Keratinocyte (primary cell): ENCODE results near the gene RAX2. TPM values are rescaled to one million over a fixed set of nuclear protein-coding genes. Genes with fewer than 3 reads are reported as not detected.
"Not testable (repeated sequence)": the region's sequence is repeated elsewhere in the genome, so short reads cannot be mapped to it uniquely, and the experiment has no call there.

ENCODE experiments used
- DNase-seq: peaks from one replicate; pipeline ENCODE4 v3.0.0-alpha.2; 2011; ENCODE audit warnings: low read depth, missing footprints, low spot score
- FAIRE-seq: peaks from 2 replicates; lab custom pipeline; 2011; peaks lifted over from hg19 to GRCh38; lab: Jason Lieb, UNC
- H2AFZ ChIP-seq: 2 replicates; pipeline ENCODE4 v1.6.0; 2012; ENCODE audit warnings: low read length, control low read depth, inconsistent platforms; ENCODE audit not compliant: control insufficient read depth
- H3K27ac ChIP-seq: 2 replicates; pipeline ENCODE4 v1.5.1; 2011; ENCODE audit warnings: low read length; ENCODE audit not compliant: control insufficient read depth, insufficient read depth
- H3K27me3 ChIP-seq: 3 replicates; pipeline ENCODE4 v1.6.0; 2011; ENCODE audit warnings: low read length; ENCODE audit not compliant: control insufficient read depth, insufficient read depth; ENCODE audit errors: extremely low read depth
- H3K36me3 ChIP-seq, 2 experiments: 2 replicates in 1 of 2; 3 replicates in 1 of 2; pipeline ENCODE4 v1.5.1; 2011; ENCODE audit warnings: low read length in 2 of 2, mild to moderate bottlenecking in 1 of 2; ENCODE audit not compliant: control insufficient read depth in 2 of 2, insufficient read depth in 2 of 2; ENCODE audit errors: extremely low read depth in 1 of 2
- H3K4me1 ChIP-seq: 3 replicates; pipeline ENCODE4 v1.5.1; 2011; ENCODE audit warnings: low read length; ENCODE audit not compliant: control insufficient read depth, insufficient read depth; ENCODE audit errors: extremely low read depth
- H3K4me2 ChIP-seq: 3 replicates; pipeline ENCODE4 v1.6.0; 2011; ENCODE audit warnings: low read depth, low read length; ENCODE audit not compliant: control insufficient read depth, insufficient read depth; ENCODE audit errors: extremely low read depth
- H3K4me3 ChIP-seq, 3 experiments: fragments of 200-600 bp in 1 of 3; sonication (generic) in 1 of 3; 2 replicates in 2 of 3; 3 replicates in 1 of 3; pipeline ENCODE4 v1.5.1; 2011 to 2016; ENCODE audit warnings: low read length in 3 of 3, mild to moderate bottlenecking in 3 of 3, control low read depth in 2 of 3, inconsistent platforms in 1 of 3, low read depth in 1 of 3, mixed read lengths in 1 of 3, mixed run types in 1 of 3, moderate library complexity in 1 of 3; ENCODE audit not compliant: control insufficient read depth in 2 of 3, insufficient read depth in 2 of 3; ENCODE audit errors: extremely low read depth in 1 of 3
- H3K79me2 ChIP-seq: 2 replicates; pipeline ENCODE4 v1.6.0; 2012; ENCODE audit warnings: low read length; ENCODE audit not compliant: control insufficient read depth, insufficient read depth
- H3K9ac ChIP-seq: 3 replicates; pipeline ENCODE4 v1.6.0; 2011; ENCODE audit warnings: low read length; ENCODE audit not compliant: control insufficient read depth, insufficient read depth; ENCODE audit errors: extremely low read depth
- H3K9me1 ChIP-seq: 3 replicates; pipeline ENCODE4 v1.6.0; 2011; ENCODE audit warnings: low read length; ENCODE audit not compliant: control insufficient read depth, insufficient read depth; ENCODE audit errors: extremely low read depth
- H3K9me3 ChIP-seq: 2 replicates; pipeline ENCODE4 v1.5.1; 2012; ENCODE audit warnings: low read depth, low read length; ENCODE audit not compliant: control insufficient read depth
- H4K20me1 ChIP-seq: 3 replicates; pipeline ENCODE4 v1.6.0; 2011; ENCODE audit warnings: low read length; ENCODE audit not compliant: control insufficient read depth, insufficient read depth; ENCODE audit errors: extremely low read depth
- CTCF ChIP-seq, 3 experiments: IDR thresholded peaks in 1 of 3; conservative IDR thresholded peaks in 1 of 3; optimal IDR thresholded peaks in 1 of 3; 2 replicates in 2 of 3; 3 replicates in 1 of 3; pipeline versions ENCODE3 to v1.5.1; 2011; ENCODE audit warnings: low read length in 3 of 3, mild to moderate bottlenecking in 3 of 3, moderate library complexity in 2 of 3, control low read depth in 1 of 3, inconsistent platforms in 1 of 3; ENCODE audit not compliant: insufficient read depth in 2 of 3; ENCODE audit errors: extremely low read depth in 1 of 3
- EZH2 ChIP-seq: IDR thresholded peaks from one replicate; pipeline ENCODE4 v1.6.1; 2012; ENCODE audit warnings: inconsistent platforms, mild to moderate bottlenecking, low read length, moderate library complexity
- dilution Hi-C: fragments of 300-500 bp; cut with MboI; formaldehyde crosslinking; loops from one replicate; pipeline ENCODE4 v1.7.0; 2020; ENCODE audit warnings: low sequenced_read_pairs; ENCODE audit not compliant: extremely low pct_ligation_motif_present
- polyA plus RNA-seq, 5 experiments: library from polyadenylated mRNA; depleted of rRNA in 3 of 5; stranded (reverse) in 3 of 5; stranded (forward) in 1 of 5; unstranded in 1 of 5; fragments of >200 nt; gene quantifications; 1 replicate in 1 of 5; 2 replicates in 3 of 5; 3 replicates in 1 of 5; pipeline versions ENCODE4 v1.2.1 to v1.2.3, GENCODE V29; 2011 to 2012; ENCODE audit warnings: missing spikeins in 2 of 5, low read depth in 1 of 5, low replicate concordance in 1 of 5

The RAX2 gene
- polyA plus RNA-seq, 1 donor (not counting 4 experiments of a cell fraction or from before 2014, with no cell fraction given) = not detected

- H3K27ac ChIP-seq = no peak overlapping the region
- H3K9me1 ChIP-seq = no peaks in the 10 kb centered on the region
- FAIRE-seq = no peak
- H3K4me3 ChIP-seq = no peak overlapping the region
- no peak overlapping the region for H3K4me2 ChIP-seq
- H3K79me2 ChIP-seq = peaks cover 18% of the 10 kb centered on the region
- peaks cover 3% of the 10 kb centered on the region in 2 experiments for H3K36me3 ChIP-seq
- no peaks in the 10 kb centered on the region for H4K20me1 ChIP-seq
- no peaks in the 10 kb centered on the region for H3K27me3 ChIP-seq
- no peak for DNase-seq
- H3K9ac ChIP-seq = no peak overlapping the region
- H3K4me1 ChIP-seq = peaks cover 9% of the 10 kb centered on the region
- H3K9me3 ChIP-seq = no peaks in the 10 kb centered on the region
- dilution Hi-C loops = no loop called here
- H2AFZ ChIP-seq = no peak overlapping the region
- TF ChIP-seq CTCF (optimal IDR thresholded peaks at IDR 0.05 in 1 of 3, IDR thresholded peaks at IDR 0.05 in 1 of 3, conservative IDR thresholded peaks at IDR 0.05 in 1 of 3; ENCODE audit: extremely low read depth in 1 of 3, insufficient read depth in 2 of 3, low read length in 3 of 3) (no peak), EZH2 (no peak)
These were observed 12.4 kb downstream of the RAX2 start for GRCh38 chr19:3759482-3760254.

- FAIRE-seq, H4K20me1 ChIP-seq, H3K9me3 ChIP-seq, H3K4me2 ChIP-seq, H3K9ac ChIP-seq, H3K27me3 ChIP-seq, H3K4me1 ChIP-seq, H3K9me1 ChIP-seq, H3K36me3 ChIP-seq, H2AFZ ChIP-seq, DNase-seq, H3K4me3 ChIP-seq, H3K27ac ChIP-seq, dilution Hi-C loops: not testable (repeated sequence)
- H3K79me2 ChIP-seq = peaks cover 17% of the 10 kb centered on the region
These were observed 13.7 kb downstream of the RAX2 start for GRCh38 chr19:3758297-3758696.

- DNase-seq, H3K4me3 ChIP-seq, FAIRE-seq, H3K4me2 ChIP-seq, H3K36me3 ChIP-seq, H3K27me3 ChIP-seq, H4K20me1 ChIP-seq, dilution Hi-C loops, H2AFZ ChIP-seq, H3K9ac ChIP-seq, H3K9me1 ChIP-seq, H3K27ac ChIP-seq, H3K9me3 ChIP-seq, H3K4me1 ChIP-seq: not testable (repeated sequence)
- H3K79me2 ChIP-seq = peaks cover 15% of the 10 kb centered on the region
These were observed 14.3 kb downstream of the RAX2 start for GRCh38 chr19:3757705-3758104.
